Neural cell (in vitro differentiated cells): ENCODE measurements around the gene GPATCH4.

Experiments used
- EZH2 ChIP-seq: fragments of 200-600, 300-800 bp; shearing (Covaris generic), sonication (generic); IDR thresholded peaks from 2 replicates; pipeline ENCODE4 v1.6.1; 2014; ENCODE audit warnings: antibody characterized with exemption, low read length, borderline replicate concordance, mild to moderate bottlenecking; ENCODE audit not compliant: insufficient read depth, poor library complexity, severe bottlenecking
- TF ChIP-seq, protein P1 (sequence below): fragments of 450-650 bp; IDR thresholded peaks from 2 replicates; pipeline ENCODE4 v1.5.1; 2014; ENCODE audit warnings: antibody characterized with exemption, mild to moderate bottlenecking, moderate library complexity; ENCODE audit not compliant: poor library complexity, severe bottlenecking

DNA sequence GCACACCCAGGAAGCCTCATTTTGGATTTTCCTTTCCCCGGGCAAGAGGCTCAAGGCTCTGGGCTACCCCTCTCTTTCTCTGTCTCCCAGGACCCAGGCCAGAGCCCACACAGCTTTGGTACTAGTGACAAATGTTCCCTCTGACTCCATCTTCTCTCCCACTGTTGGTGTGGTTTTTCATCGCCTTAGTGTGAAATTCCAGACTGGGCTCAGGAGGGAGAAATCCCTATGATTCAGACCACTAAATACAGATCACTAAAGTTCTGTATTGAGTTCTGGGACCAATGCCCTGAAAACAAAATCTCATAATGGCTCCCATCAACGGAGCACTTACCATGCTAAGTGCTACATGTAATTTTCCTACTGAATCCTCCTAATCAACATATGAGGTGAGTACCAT lies 55.0 kb downstream of the GPATCH4 start:
- TF ChIP-seq, protein P1, sequence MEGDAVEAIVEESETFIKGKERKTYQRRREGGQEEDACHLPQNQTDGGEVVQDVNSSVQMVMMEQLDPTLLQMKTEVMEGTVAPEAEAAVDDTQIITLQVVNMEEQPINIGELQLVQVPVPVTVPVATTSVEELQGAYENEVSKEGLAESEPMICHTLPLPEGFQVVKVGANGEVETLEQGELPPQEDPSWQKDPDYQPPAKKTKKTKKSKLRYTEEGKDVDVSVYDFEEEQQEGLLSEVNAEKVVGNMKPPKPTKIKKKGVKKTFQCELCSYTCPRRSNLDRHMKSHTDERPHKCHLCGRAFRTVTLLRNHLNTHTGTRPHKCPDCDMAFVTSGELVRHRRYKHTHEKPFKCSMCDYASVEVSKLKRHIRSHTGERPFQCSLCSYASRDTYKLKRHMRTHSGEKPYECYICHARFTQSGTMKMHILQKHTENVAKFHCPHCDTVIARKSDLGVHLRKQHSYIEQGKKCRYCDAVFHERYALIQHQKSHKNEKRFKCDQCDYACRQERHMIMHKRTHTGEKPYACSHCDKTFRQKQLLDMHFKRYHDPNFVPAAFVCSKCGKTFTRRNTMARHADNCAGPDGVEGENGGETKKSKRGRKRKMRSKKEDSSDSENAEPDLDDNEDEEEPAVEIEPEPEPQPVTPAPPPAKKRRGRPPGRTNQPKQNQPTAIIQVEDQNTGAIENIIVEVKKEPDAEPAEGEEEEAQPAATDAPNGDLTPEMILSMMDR: no peak
- no peak for TF ChIP-seq EZH2
